HEK293 (cell line): ENCODE data around the gene PRKG2.

Experiments used
- CTCF ChIA-PET: fragments of 350-600 bp; formaldehyde crosslinking; extraction: SDS; loops from one replicate; lab custom pipeline; 2021; ENCODE audit warnings: antibody characterized with exemption; lab: Yijun Ruan, JAX
- POLR2A ChIA-PET: fragments of 300-600 bp; formaldehyde crosslinking; extraction: SDS; loops from one replicate; lab custom pipeline; 2020; ENCODE audit warnings: antibody characterized with exemption, inconsistent platforms; lab: Yijun Ruan, JAX
- H3K27ac ChIP-seq: fragments of 200-500 bp; sonication (Bioruptor generic); 2 replicates; pipeline ENCODE4 v1.5.1; 2014; ENCODE audit warnings: low read depth, low read length, control low read depth, inconsistent platforms; ENCODE audit errors: extremely low read depth
- H3K36me3 ChIP-seq, 2 experiments: fragments of 200-500 bp in 1 of 2; sonication (Bioruptor generic) in 1 of 2; 1 replicate in 1 of 2; 2 replicates in 1 of 2; pipeline ENCODE4 v1.5.1; 2014 to 2017; ENCODE audit warnings: inconsistent platforms in 2 of 2, low read length in 2 of 2; ENCODE audit not compliant: control insufficient read depth in 2 of 2, insufficient read depth in 1 of 2
- H3K4me1 ChIP-seq: fragments of 200-500 bp; sonication (Bioruptor generic); 2 replicates; pipeline ENCODE4 v1.5.1; 2014; ENCODE audit warnings: mild to moderate bottlenecking, low read length, inconsistent platforms; ENCODE audit not compliant: control insufficient read depth, insufficient read depth
- H3K4me3 ChIP-seq: 2 replicates; pipeline ENCODE4 v1.5.1; 2011; ENCODE audit warnings: low read depth, mild to moderate bottlenecking, control low read depth, low read length, moderate library complexity
- H3K9me3 ChIP-seq: fragments of 200-500 bp; sonication (Bioruptor generic); 2 replicates; pipeline ENCODE4 v1.5.1; 2014; ENCODE audit warnings: low read depth, low read length, inconsistent platforms; ENCODE audit not compliant: control insufficient read depth, insufficient read depth
- GFI1B ChIP-seq: fragments of 450-650 bp; formaldehyde crosslinking; IDR thresholded peaks from 2 replicates; pipeline ENCODE4 v1.5.1; 2016; ENCODE audit warnings: missing biosample characterization, missing genetic modification characterization
- IKZF3 ChIP-seq: fragments of 450-650 bp; IDR thresholded peaks from 2 replicates; pipeline ENCODE4 v1.5.0; 2018; ENCODE audit warnings: missing biosample characterization, mild to moderate bottlenecking, missing genetic modification characterization, moderate library complexity
- MYNN ChIP-seq: fragments of 450-650 bp; formaldehyde crosslinking; IDR thresholded peaks from 2 replicates; pipeline ENCODE4 v1.5.1; 2016; ENCODE audit warnings: missing biosample characterization, missing genetic modification characterization, borderline replicate concordance
- OVOL3 ChIP-seq: fragments of 450-650 bp; formaldehyde crosslinking; IDR thresholded peaks from 2 replicates; pipeline ENCODE4 v1.5.1; 2016; ENCODE audit warnings: missing biosample characterization, missing genetic modification characterization
- PRDM2 ChIP-seq: fragments of 450-650 bp; formaldehyde crosslinking; IDR thresholded peaks from 2 replicates; pipeline ENCODE4 v1.5.1; 2016; ENCODE audit warnings: missing biosample characterization, missing genetic modification characterization, borderline replicate concordance
- SALL2 ChIP-seq: fragments of 450-650 bp; formaldehyde crosslinking; IDR thresholded peaks from 2 replicates; pipeline ENCODE4 v1.5.0; 2017; ENCODE audit warnings: missing biosample characterization, mild to moderate bottlenecking, missing genetic modification characterization, borderline replicate concordance
- SETDB1 ChIP-seq: IDR thresholded peaks from one replicate; pipeline ENCODE4 v1.6.1; 2017; ENCODE audit warnings: mild to moderate bottlenecking, low read length, moderate library complexity, mixed read lengths; ENCODE audit not compliant: insufficient read length
- SP7 ChIP-seq: fragments of 450-650 bp; formaldehyde crosslinking; IDR thresholded peaks from 2 replicates; pipeline ENCODE4 v1.5.1; 2016; ENCODE audit warnings: missing biosample characterization, missing genetic modification characterization
- ZBTB7A ChIP-seq: fragments of 450-650 bp; formaldehyde crosslinking; IDR thresholded peaks from 2 replicates; pipeline ENCODE4 v1.5.1; 2016; ENCODE audit warnings: low read depth, missing biosample characterization, missing genetic modification characterization
- ZFHX2 ChIP-seq: fragments of 450-650 bp; formaldehyde crosslinking; conservative IDR thresholded peaks from 2 replicates; pipeline ENCODE4 v1.5.1; 2016; ENCODE audit warnings: missing biosample characterization, missing genetic modification characterization
- ZNF169 ChIP-seq: fragments of 450-650 bp; formaldehyde crosslinking; IDR thresholded peaks from 2 replicates; pipeline ENCODE4 v1.5.1; 2016; ENCODE audit warnings: missing biosample characterization, missing genetic modification characterization
- ZNF37A ChIP-seq: fragments of 450-650 bp; IDR thresholded peaks from 2 replicates; pipeline ENCODE4 v1.5.1; 2018; ENCODE audit warnings: missing biosample characterization, missing genetic modification characterization
- ZNF404 ChIP-seq: fragments of 450-650 bp; formaldehyde crosslinking; IDR thresholded peaks from 2 replicates; pipeline ENCODE4 v1.5.1; 2017; ENCODE audit warnings: missing biosample characterization, missing genetic modification characterization
- ZNF449 ChIP-seq: fragments of 450-650 bp; formaldehyde crosslinking; IDR thresholded peaks from 2 replicates; pipeline ENCODE4 v1.5.1; 2017; ENCODE audit warnings: missing biosample characterization, mild to moderate bottlenecking, missing genetic modification characterization, moderate library complexity
- ZNF501 ChIP-seq: fragments of 450-650 bp; formaldehyde crosslinking; IDR thresholded peaks from 2 replicates; pipeline ENCODE4 v1.5.1; 2016; ENCODE audit warnings: missing biosample characterization, missing genetic modification characterization
- ZNF571 ChIP-seq: fragments of 450-650 bp; formaldehyde crosslinking; IDR thresholded peaks from 2 replicates; pipeline ENCODE4 v1.5.0; 2017; ENCODE audit warnings: missing biosample characterization, missing genetic modification characterization
- ZNF707 ChIP-seq: fragments of 450-650 bp; formaldehyde crosslinking; IDR thresholded peaks from 2 replicates; pipeline ENCODE4 v1.5.1; 2016; ENCODE audit warnings: missing biosample characterization, missing genetic modification characterization

Gene PRKG2

GRCh38 chr4:81060587-81061343 is 154.3 kb downstream of the PRKG2 start:
- no peaks in the 10 kb centered on the region for H3K9me3 ChIP-seq
- H3K4me1 ChIP-seq = no peaks in the 10 kb centered on the region
- CTCF ChIA-PET = no interaction called here
- no peaks in the 10 kb centered on the region for H3K36me3 ChIP-seq
- no peak overlapping the region for H3K27ac ChIP-seq
- POLR2A ChIA-PET = no interaction called here
- no peak overlapping the region for H3K4me3 ChIP-seq
- TF ChIP-seq ZNF707 (tag by site-specific recombination) (no peak), SETDB1 (no peak), ZNF571 (no peak), SP7 (no peak), PRDM2 (tag by site-specific recombination) (no peak), ZNF169 (tag by site-specific recombination) (no peak), OVOL3 (tag by site-specific recombination) (no peak), ZNF404 (tag by site-specific recombination) (no peak), ZNF449 (tag by site-specific recombination) (no peak), ZNF37A (tag by site-specific recombination) (no peak), ZNF501 (no peak), ZFHX2 (no peak), MYNN (tag by site-specific recombination) (no peak), IKZF3 (no peak), ZBTB7A (tag by site-specific recombination) (no peak), GFI1B (no peak)

GRCh38 chr4:81058621-81059020 is 156.4 kb downstream of the PRKG2 start:
- CTCF ChIA-PET = interaction anchor here (0.6 kb wide), 1 partner anchor 8 kb away, joined by 3 read pairs; no protein-coding TSS in a partner anchor
- Histone ChIP-seq H3K27ac (no peak overlapping the region), H3K9me3 (no peaks in the 10 kb centered on the region), H3K4me3 (no peak overlapping the region), H3K4me1 (no peaks in the 10 kb centered on the region), H3K36me3 (no peaks in the 10 kb centered on the region)
- TF ChIP-seq SALL2 (tag by site-specific recombination) = no peak
- POLR2A ChIA-PET = no interaction called here
